ENCODE data around the gene MAPK8IP3.
A peak's percentile ranks its signal among the peaks of the same experiment; 100 is the strongest.

MAPK8IP3 gene

GRCh38 chr16:1776672-1776955 is 70.6 kb downstream of the MAPK8IP3 start:
- DNase-seq, result no peak

- DNase-seq, result no peak
Observed at GRCh38 chr16:1776991-1777374, 71.0 kb downstream of the MAPK8IP3 start.

GRCh38 chr16:1777375-1778199 is 71.6 kb downstream of the MAPK8IP3 start:
- no peak for DNase-seq

GRCh38 chr16:1778200-1779179 is 72.5 kb downstream of the MAPK8IP3 start:
- no peak for DNase-seq

GRCh38 chr16:1779234-1779701 is 73.3 kb downstream of the MAPK8IP3 start:
- DNase-seq, result no peak

GRCh38 chr16:1779741-1780676 is 74.0 kb downstream of the MAPK8IP3 start:
- DNase-seq, result no peak

- no peak for DNase-seq
Observed at GRCh38 chr16:1780677-1781072, 74.7 kb downstream of the MAPK8IP3 start.

GRCh38 chr16:1781254-1781653 is 75.3 kb downstream of the MAPK8IP3 start:
- DNase-seq, result no peak

- DNase-seq, result no peak
Observed at GRCh38 chr16:1781758-1782407, 75.9 kb downstream of the MAPK8IP3 start.

- peak; percentile 98 for DNase-seq
Observed at GRCh38 chr16:1782408-1783264, 76.6 kb downstream of the MAPK8IP3 start, which contains the start of the genes NUBP2 and SPSB3. Gene NUBP2, plus strand, starts transcription at chr16:1782960. Its CDS starts 61 bp downstream, at chr16:1783021. Gene SPSB3, minus strand, starts transcription at chr16:1782571. Its CDS starts 1,088 bp downstream, at chr16:1781483.

- no peak for DNase-seq
Observed at GRCh38 chr16:1784977-1785845, 79.2 kb downstream of the MAPK8IP3 start.

GRCh38 chr16:1785846-1786170 is 79.8 kb downstream of the MAPK8IP3 start:
- DNase-seq, result no peak

- DNase-seq, result no peak
Observed at GRCh38 chr16:1786242-1787055, 80.5 kb downstream of the MAPK8IP3 start.

- DNase-seq, result peak; percentile 44
Observed at GRCh38 chr16:1787056-1787321, 81.0 kb downstream of the MAPK8IP3 start.

- peak; percentile 45 for DNase-seq
Observed at GRCh38 chr16:1787322-1788094, 81.5 kb downstream of the MAPK8IP3 start.

- DNase-seq, result peak; percentile 44
Observed at GRCh38 chr16:1788095-1788707, 82.2 kb downstream of the MAPK8IP3 start.

GRCh38 chr16:1788708-1789100 is 82.7 kb downstream of the MAPK8IP3 start:
- peak; percentile 43 for DNase-seq

GRCh38 chr16:1789643-1790045 is 83.6 kb downstream of the MAPK8IP3 start:
- peak; percentile 47 for DNase-seq

All from activated CD8-positive, alpha-beta memory T cell treated with anti-CD3 and anti-CD28 coated beads, Interleukin-2, amount 50 U/mL, for 48 hours (primary cell).